ENCODE data around the gene CDK13.
A peak's percentile ranks its signal among the peaks of the same experiment; 100 is the strongest.
"Not testable (repeated sequence)": the region's sequence is repeated elsewhere in the genome, so short reads cannot be mapped to it uniquely, and the experiment has no call there.

CDK13 gene

DNA sequence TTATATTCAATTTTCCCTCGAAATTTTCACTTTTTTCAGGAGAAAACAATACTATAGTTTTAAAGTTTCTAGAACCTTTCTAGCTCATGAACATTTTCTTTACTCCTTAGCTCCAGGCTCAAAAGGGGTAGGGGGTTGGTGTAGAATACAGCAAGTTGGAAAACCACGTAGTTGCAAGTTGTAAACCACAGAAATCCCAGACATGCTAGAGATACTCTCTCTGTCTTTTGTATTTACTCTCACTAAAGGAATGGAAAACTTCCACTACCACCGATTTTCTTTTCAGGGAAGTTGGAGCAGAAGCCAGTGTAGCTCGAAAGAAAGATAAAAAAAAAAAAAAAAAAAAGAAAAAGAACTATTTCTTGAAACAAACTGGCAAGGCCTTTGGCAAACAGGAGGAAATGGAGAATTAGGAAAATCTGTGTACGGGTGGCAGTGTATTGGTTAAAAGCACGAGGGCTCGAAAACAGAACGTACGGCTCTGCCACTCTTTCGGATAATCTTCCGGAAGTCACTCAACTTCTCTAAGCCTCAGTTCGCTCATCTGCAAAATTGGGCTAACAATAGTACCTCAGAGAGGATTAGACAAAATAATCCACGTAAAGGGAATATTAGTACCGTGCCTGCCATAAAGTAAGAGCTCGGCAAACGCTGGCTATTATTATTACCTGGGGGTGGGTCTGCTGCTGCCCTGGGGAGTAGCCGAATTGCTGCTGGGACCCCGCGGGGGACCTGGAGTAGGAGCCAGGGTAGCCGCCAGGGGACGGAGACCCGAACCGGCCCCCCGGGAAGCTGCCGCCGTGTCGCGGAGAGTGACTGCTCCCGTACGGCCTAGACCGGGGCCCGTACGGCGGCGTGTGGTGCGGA is 183.7 kb downstream of the CDK13 start:
- Histone ChIP-seq H3K4me3 (ENCODE audit: control insufficient read depth in 1 of 7, extremely low read depth in 1 of 7, insufficient read depth in 4 of 7, low read depth in 2 of 7, low read length in 6 of 7) (peak overlapping the region; percentile 84 to 99 (median 95)), H3K9me3 (ENCODE audit: control extremely low read depth in 1 of 5, control insufficient read depth in 4 of 5, insufficient read depth in 2 of 5, low read depth in 1 of 5, low read length in 4 of 5) (peaks cover 0 to 2% (median 0%) of the 10 kb centered on the region in 5 experiments), H3K36me3 (ENCODE audit: control insufficient read depth in 4 of 4, insufficient read depth in 4 of 4, low read length in 3 of 4) (no peaks in the 10 kb centered on the region), H3K27ac (ENCODE audit: insufficient read depth in 1 of 2, low read depth in 1 of 2, low read length in 2 of 2, poor library complexity in 1 of 2, severe bottlenecking in 2 of 2) (peak overlapping the region; percentile 93 to 96), H3K27me3 (replicated peaks in 2 of 5; ENCODE audit: control insufficient read depth in 4 of 5, insufficient read depth in 5 of 5, low read length in 4 of 5) (peaks cover 0 to 4% (median 0%) of the 10 kb centered on the region in 5 experiments), H3K4me1 (ENCODE audit: control extremely low read depth in 1 of 4, control insufficient read depth in 4 of 4, insufficient read depth in 4 of 4, low read length in 3 of 4) (peaks cover 9 to 20% (median 12%) of the 10 kb centered on the region in 4 experiments)
- CTCF ChIA-PET: interaction anchor here (0.6 to 1.7 kb wide), 2 partner anchors 8 to 9 kb away, joined by 3 to 12 read pairs; no protein-coding TSS in a partner anchor
- POLR2A ChIA-PET: no interaction called here
- DNase-seq: peak in 1 of 3 donors; percentile 40
- WGBS (ENCODE audit: insufficient coverage): 0% methylated on average over 32 of the region's 36 CpGs

DNA sequence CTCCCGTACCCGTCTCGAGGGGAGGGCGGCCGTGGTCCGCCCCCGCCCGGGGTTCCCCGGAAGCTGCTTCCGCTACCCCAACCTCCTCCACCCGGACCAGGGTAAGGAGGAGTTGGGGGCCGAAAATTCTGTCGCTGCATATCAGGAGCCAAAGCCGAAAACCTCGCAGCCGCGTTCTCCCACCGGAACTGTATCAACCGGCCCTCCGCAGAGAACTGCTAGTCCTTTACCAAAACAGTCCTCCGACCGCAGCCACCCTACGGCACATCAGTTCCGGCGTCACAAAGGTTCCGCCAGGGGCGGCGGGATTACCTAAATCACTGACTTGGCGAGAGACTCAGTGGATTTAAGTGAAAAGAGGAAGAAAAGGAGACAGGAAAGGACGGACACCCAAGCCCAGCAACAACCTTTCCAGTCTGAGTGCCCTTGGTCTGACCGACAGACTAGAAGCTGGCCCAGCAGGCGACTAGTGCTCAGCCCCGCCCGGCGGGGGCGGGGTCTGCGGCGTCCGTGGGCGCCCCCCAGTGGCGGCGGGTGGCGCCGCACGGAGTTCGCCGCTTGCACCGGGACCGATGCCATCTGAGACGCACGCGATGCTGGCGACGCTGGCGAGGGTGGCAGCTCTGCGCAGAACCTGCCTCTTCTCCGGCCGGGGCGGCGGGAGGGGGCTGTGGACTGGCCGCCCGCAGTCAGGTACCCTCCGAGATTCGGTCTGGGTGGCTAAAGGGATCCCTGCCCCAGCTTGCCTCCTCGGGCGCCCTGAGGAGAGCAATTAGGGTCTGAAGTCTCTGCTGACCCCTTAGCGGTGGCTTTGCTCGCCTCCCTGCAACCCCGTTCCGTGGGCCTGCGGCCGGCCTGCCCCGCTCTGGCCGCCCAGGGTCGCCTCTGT is 184.6 kb downstream of the CDK13 start, which contains the start of the genes MPLKIP and SUGCT:
Gene MPLKIP, minus strand, starts transcription at position 195 of the 889 bp plus-strand sequence. Its CDS starts 55 bp downstream, at position 140.
Gene SUGCT, plus strand, starts transcription at position 578 of the 889 bp plus-strand sequence.
- H3K4me3 ChIP-seq (ENCODE audit: control insufficient read depth in 1 of 7, extremely low read depth in 1 of 7, insufficient read depth in 4 of 7, low read depth in 2 of 7, low read length in 6 of 7): peak within 1 kb of the TSS; percentile 84 to 99 (median 95)
- peak; percentile 92 to 96 (median 95) for DNase-seq
- peaks cover 5 to 20% (median 12%) of the 10 kb centered on the region in 4 experiments for H3K4me1 ChIP-seq (ENCODE audit: control extremely low read depth in 1 of 4, control insufficient read depth in 4 of 4, insufficient read depth in 4 of 4, low read length in 3 of 4)
- H3K36me3 ChIP-seq (ENCODE audit: control insufficient read depth in 4 of 4, insufficient read depth in 4 of 4, low read length in 3 of 4): no peaks in the 10 kb centered on the region
- WGBS (ENCODE audit: insufficient coverage): under 1% methylated on average over 46 of the region's 75 CpGs
- H3K9me3 ChIP-seq (ENCODE audit: control extremely low read depth in 1 of 5, control insufficient read depth in 4 of 5, insufficient read depth in 2 of 5, low read depth in 1 of 5, low read length in 4 of 5): peaks cover 0 to 2% (median 0%) of the 10 kb centered on the region in 5 experiments
- H3K27me3 ChIP-seq (replicated peaks in 2 of 5; ENCODE audit: control insufficient read depth in 4 of 5, insufficient read depth in 5 of 5, low read length in 4 of 5): peaks cover 0 to 4% (median 0%) of the 10 kb centered on the region in 5 experiments
- POLR2A ChIA-PET: no interaction called here
- peak within 1 kb of the TSS; percentile 93 to 96 for H3K27ac ChIP-seq (ENCODE audit: insufficient read depth in 1 of 2, low read depth in 1 of 2, low read length in 2 of 2, poor library complexity in 1 of 2, severe bottlenecking in 2 of 2)
- CTCF ChIA-PET: interaction anchor here (0.6 to 1.7 kb wide), 2 partner anchors 8 to 9 kb away, joined by 3 to 12 read pairs; no protein-coding TSS in a partner anchor

DNA sequence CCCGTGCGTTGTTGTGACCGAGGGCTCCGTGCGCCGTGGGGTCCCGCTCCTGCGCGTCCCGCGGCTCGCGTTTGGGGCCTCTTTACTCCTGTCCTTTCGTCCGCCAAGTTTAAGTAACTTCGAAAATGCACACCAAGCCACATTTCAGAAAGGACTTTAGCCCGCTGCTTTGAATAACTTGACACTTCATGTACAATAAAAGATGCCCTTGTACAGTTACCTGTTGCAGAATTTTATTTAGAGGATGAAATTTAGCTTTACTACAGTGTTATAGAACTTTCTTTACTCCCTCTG is 185.2 kb downstream of the CDK13 start:
- CTCF ChIA-PET: no interaction called here
- peak; percentile 19 to 56 (median 47) for DNase-seq
- Histone ChIP-seq H3K36me3 (ENCODE audit: control insufficient read depth in 4 of 4, insufficient read depth in 4 of 4, low read length in 3 of 4) (no peaks in the 10 kb centered on the region), H3K4me1 (ENCODE audit: control extremely low read depth in 1 of 4, control insufficient read depth in 4 of 4, insufficient read depth in 4 of 4, low read length in 3 of 4) (peaks cover 5 to 20% (median 12%) of the 10 kb centered on the region in 4 experiments), H3K27ac (ENCODE audit: insufficient read depth in 1 of 2, low read depth in 1 of 2, low read length in 2 of 2, poor library complexity in 1 of 2, severe bottlenecking in 2 of 2) (no peak overlapping the region), H3K9me3 (ENCODE audit: control extremely low read depth in 1 of 5, control insufficient read depth in 4 of 5, insufficient read depth in 2 of 5, low read depth in 1 of 5, low read length in 4 of 5) (peaks cover 0 to 2% (median 0%) of the 10 kb centered on the region in 5 experiments), H3K4me3 (ENCODE audit: control insufficient read depth in 1 of 7, extremely low read depth in 1 of 7, insufficient read depth in 4 of 7, low read depth in 2 of 7, low read length in 6 of 7) (peak overlapping the region; percentile 10 to 99 (median 87)), H3K27me3 (replicated peaks in 2 of 5; ENCODE audit: control insufficient read depth in 4 of 5, insufficient read depth in 5 of 5, low read length in 4 of 5) (peaks cover 0 to 4% (median 0%) of the 10 kb centered on the region in 5 experiments)
- POLR2A ChIA-PET: no interaction called here
- WGBS (ENCODE audit: insufficient coverage): 2% methylated on average over 7 of the region's 17 CpGs

DNA sequence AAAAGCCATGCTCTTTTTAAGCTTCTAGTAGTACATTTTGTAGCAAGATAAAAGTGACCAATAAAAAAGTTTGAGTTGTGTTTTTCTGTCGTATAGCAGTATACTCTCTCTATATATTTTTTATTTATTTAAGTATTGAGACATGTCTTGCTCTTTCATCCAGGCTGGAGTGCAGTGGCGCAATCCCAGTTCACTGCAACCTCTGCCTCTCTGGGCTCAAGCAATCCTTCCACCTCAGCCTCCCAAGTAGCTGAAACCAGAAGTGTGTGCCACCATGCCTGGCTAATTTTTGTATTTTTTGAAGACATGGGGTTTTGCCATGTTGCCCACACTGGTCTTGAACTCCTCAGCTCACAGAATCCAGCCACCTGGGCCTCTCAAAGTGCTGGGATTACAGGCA is 187.5 kb downstream of the CDK13 start:
- H3K4me3 ChIP-seq (ENCODE audit: control insufficient read depth in 1 of 7, extremely low read depth in 1 of 7, insufficient read depth in 4 of 7, low read depth in 2 of 7, low read length in 6 of 7): no peak overlapping the region
- WGBS (ENCODE audit: insufficient coverage): no CpG with 5 or more reads among the region's 2 CpGs
- no peaks in the 10 kb centered on the region for H3K36me3 ChIP-seq (ENCODE audit: control insufficient read depth in 4 of 4, insufficient read depth in 4 of 4, low read length in 3 of 4)
- peaks cover 5 to 16% (median 11%) of the 10 kb centered on the region in 4 experiments for H3K4me1 ChIP-seq (ENCODE audit: control extremely low read depth in 1 of 4, control insufficient read depth in 4 of 4, insufficient read depth in 4 of 4, low read length in 3 of 4)
- CTCF ChIA-PET: no interaction called here
- DNase-seq: no peak
- H3K27me3 ChIP-seq (replicated peaks in 2 of 5; ENCODE audit: control insufficient read depth in 4 of 5, insufficient read depth in 5 of 5, low read length in 4 of 5): peaks cover 0 to 4% (median 0%) of the 10 kb centered on the region in 5 experiments
- no peak overlapping the region for H3K27ac ChIP-seq (ENCODE audit: insufficient read depth in 1 of 2, low read depth in 1 of 2, low read length in 2 of 2, poor library complexity in 1 of 2, severe bottlenecking in 2 of 2)
- peaks cover 0 to 2% (median 0%) of the 10 kb centered on the region in 5 experiments for H3K9me3 ChIP-seq (ENCODE audit: control extremely low read depth in 1 of 5, control insufficient read depth in 4 of 5, insufficient read depth in 2 of 5, low read depth in 1 of 5, low read length in 4 of 5)
- POLR2A ChIA-PET: interaction anchor here (0.6 kb wide), 1 partner anchor 19 kb away, joined by 3 read pairs; no protein-coding TSS in a partner anchor

DNA sequence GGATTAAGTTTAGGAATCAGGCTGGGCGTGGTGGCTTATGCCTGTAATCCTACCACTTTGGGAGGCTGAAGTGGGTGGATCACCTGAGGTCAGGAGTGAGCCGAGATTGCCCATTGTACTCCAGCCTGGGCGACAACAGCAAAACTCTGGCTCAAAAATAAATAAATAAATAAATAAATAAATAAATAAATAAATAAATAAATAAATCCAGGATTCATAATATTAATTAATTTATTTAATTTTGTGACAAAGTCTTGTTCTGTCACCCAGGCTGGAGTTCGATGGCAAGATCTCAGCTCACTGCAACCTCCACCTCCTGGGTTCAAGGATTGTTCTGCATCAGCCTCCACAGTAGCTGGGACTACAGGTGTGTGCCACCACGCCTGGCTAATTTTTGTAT is 188.9 kb downstream of the CDK13 start:
- no peaks in the 10 kb centered on the region for H3K36me3 ChIP-seq (ENCODE audit: control insufficient read depth in 4 of 4, insufficient read depth in 4 of 4, low read length in 3 of 4)
- no peak overlapping the region for H3K27ac ChIP-seq (ENCODE audit: insufficient read depth in 1 of 2, low read depth in 1 of 2, low read length in 2 of 2, poor library complexity in 1 of 2, severe bottlenecking in 2 of 2)
- DNase-seq: no peak
- peaks cover 0 to 6% (median 5%) of the 10 kb centered on the region in 4 experiments for H3K4me1 ChIP-seq (ENCODE audit: control extremely low read depth in 1 of 4, control insufficient read depth in 4 of 4, insufficient read depth in 4 of 4, low read length in 3 of 4)
- peaks cover 0 to 4% (median 0%) of the 10 kb centered on the region in 5 experiments for H3K27me3 ChIP-seq (replicated peaks in 2 of 5; ENCODE audit: control insufficient read depth in 4 of 5, insufficient read depth in 5 of 5, low read length in 4 of 5)
- ChIA-PET POLR2A (no interaction called here), CTCF (no interaction called here)
- peaks cover 0 to 2% (median 0%) of the 10 kb centered on the region in 5 experiments for H3K9me3 ChIP-seq (ENCODE audit: control extremely low read depth in 1 of 5, control insufficient read depth in 4 of 5, insufficient read depth in 2 of 5, low read depth in 1 of 5, low read length in 4 of 5)
- no peak overlapping the region for H3K4me3 ChIP-seq (ENCODE audit: control insufficient read depth in 1 of 7, extremely low read depth in 1 of 7, insufficient read depth in 4 of 7, low read depth in 2 of 7, low read length in 6 of 7)
- 100% methylated on average over 2 of the region's 5 CpGs for WGBS (ENCODE audit: insufficient coverage)

DNA sequence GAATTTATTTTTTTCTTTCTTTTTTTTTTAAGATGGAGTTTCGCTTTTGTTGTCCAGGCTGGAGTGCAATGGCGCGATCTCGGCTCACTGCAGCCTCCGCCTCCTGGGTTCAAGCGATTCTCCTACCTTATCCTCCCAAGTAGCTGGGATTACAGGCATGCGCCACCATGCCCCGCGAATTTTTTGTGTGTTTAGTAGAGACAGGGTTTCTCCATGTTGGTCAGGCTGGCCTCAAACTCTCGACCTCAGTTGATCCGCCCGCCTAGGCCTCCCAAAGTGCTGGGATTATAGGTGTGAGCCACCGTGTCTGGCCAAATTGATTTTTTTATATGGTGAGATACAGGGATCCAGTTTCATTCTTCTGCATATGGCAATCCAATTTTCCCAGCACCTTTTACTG is 189.8 kb downstream of the CDK13 start:
- CTCF ChIA-PET; H3K4me1 ChIP-seq (ENCODE audit: control extremely low read depth in 1 of 4, control insufficient read depth in 4 of 4, insufficient read depth in 4 of 4, low read length in 3 of 4); DNase-seq; H3K36me3 ChIP-seq (ENCODE audit: control insufficient read depth in 4 of 4, insufficient read depth in 4 of 4, low read length in 3 of 4); H3K27ac ChIP-seq (ENCODE audit: insufficient read depth in 1 of 2, low read depth in 1 of 2, low read length in 2 of 2, poor library complexity in 1 of 2, severe bottlenecking in 2 of 2); H3K9me3 ChIP-seq (ENCODE audit: control extremely low read depth in 1 of 5, control insufficient read depth in 4 of 5, insufficient read depth in 2 of 5, low read depth in 1 of 5, low read length in 4 of 5); POLR2A ChIA-PET; H3K27me3 ChIP-seq (replicated peaks in 2 of 5; ENCODE audit: control insufficient read depth in 4 of 5, insufficient read depth in 5 of 5, low read length in 4 of 5); H3K4me3 ChIP-seq (ENCODE audit: control insufficient read depth in 1 of 7, extremely low read depth in 1 of 7, insufficient read depth in 4 of 7, low read depth in 2 of 7, low read length in 6 of 7): not testable (repeated sequence)
- WGBS (ENCODE audit: insufficient coverage): 98% methylated on average over 7 of the region's 13 CpGs
